ENCODE measurements around the gene RNU1-3.
"Not testable (repeated sequence)": the region's sequence is repeated elsewhere in the genome, so short reads cannot be mapped to it uniquely, and the experiment has no call there.

The RNU1-3 gene

DNA sequence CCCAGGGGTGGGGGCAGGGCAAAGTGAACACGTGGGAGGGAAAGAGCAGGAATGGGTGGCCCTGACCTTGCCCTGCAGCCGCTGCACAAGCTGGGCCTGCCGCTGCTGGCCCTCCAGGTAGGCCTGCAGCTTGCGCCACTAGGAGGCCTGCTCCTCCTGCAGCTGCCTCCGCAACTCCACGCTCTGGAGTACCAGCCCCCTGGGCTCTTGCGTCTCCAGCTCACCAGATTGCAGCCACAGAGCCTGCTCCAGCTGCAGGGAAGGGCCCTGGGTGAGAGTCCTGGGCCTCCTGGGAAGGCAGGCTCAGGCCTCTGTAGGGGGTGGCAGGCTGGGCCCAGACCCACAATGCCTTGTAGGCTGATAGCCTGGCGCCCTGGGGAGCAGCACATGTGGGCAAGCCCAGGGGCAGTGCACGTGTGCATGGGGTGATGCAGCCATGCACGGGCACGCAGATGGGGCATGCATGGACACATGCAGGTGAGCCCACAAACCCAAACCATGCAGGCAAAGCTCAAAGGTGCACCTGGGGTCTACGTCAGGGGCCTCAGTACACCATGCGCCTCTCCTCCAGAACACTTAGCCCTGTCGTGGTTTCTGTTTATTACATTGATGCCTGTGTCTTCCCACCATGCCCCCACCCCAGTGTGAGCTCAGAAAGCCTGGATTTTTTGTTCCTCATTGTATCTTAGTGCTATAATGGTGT lies 9.6 kb downstream of the RNU1-3 start:
- DNase-seq (ENCODE audit: low read depth in 1 of 2, low spot score in 1 of 2): not testable (repeated sequence)

DNA sequence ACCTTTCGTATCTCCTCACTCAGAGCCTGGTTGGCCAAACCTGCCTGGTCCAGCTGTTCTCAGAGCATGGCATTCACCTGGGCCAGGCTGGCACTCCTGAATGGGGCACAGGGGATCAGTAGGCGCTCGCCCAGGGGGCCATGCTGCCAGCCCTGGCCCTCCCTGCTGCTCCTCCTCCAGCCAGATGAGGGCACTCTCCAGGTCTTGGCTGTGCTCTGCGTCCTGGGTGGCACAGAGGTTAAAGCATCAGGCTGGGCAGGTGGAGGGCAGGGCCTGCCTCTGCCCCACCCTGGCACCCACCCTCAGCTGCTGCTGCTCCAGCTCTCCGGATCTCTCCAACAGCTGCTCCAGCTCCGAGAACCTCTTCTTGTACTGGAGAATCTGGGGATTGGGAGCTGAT lies 10.2 kb downstream of the RNU1-3 start:
- DNase-seq (ENCODE audit: low read depth in 1 of 2, low spot score in 1 of 2): not testable (repeated sequence)

DNA sequence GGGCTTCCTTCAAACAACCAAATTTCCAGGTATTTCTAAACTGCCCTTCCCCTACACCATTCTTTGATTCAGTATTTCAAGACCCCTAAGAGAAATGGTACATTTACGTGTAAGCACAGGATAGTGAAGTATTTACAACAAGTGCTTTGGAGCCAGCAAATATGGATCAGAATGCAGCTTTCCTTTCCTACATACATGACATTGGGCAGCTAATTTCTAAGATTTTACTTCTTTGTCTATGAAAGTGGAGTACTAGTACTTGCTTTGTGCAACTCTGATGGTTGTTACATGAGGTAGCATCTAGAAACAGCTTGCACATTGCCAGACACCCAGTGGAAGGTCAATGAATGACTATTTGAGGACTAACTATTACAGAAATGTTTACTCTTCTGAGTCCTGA lies 15.2 kb downstream of the RNU1-3 start:
- DNase-seq (ENCODE audit: low read depth in 1 of 2, low spot score in 1 of 2): not testable (repeated sequence)

DNA sequence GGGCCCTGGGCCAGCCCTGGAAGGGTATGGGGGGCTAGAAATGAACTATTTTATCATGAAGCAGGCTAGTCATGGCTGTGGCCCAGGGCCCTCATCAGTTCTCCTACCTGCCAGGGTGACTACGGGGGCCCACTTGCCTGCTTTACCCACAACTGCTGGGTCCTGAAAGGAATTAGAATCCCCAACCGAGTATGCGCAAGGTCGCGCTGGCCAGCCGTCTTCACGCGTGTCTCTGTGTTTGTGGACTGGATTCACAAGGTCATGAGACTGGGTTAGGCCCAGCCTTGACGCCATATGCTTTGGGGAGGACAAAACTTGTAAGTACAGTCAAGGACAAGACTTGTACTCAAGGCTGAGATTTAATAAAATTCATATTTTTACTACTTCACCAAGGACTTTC lies 16.8 kb downstream of the RNU1-3 start:
- not testable (repeated sequence) for DNase-seq (ENCODE audit: low read depth in 1 of 2, low spot score in 1 of 2)

DNA sequence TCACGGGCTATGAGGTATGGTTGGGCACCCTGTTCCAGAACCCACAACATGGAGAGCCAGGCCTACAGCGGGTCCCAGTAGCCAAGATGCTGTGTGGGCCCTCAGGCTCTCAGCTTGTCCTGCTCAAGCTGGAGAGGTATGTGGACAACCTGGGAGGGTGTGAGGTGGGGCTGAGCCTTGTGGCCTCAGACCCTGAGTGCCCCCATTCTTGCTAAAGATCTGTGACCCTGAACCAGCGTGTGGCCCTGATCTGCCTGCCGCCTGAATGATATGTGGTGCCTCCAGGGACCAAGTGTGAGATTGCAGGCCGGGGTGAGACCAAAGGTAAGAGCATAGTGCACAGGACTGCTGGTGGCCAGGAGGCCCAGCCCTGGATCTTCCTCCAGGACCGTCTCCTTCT lies 17.4 kb downstream of the RNU1-3 start:
- not testable (repeated sequence) for DNase-seq (ENCODE audit: low read depth in 1 of 2, low spot score in 1 of 2)

DNA sequence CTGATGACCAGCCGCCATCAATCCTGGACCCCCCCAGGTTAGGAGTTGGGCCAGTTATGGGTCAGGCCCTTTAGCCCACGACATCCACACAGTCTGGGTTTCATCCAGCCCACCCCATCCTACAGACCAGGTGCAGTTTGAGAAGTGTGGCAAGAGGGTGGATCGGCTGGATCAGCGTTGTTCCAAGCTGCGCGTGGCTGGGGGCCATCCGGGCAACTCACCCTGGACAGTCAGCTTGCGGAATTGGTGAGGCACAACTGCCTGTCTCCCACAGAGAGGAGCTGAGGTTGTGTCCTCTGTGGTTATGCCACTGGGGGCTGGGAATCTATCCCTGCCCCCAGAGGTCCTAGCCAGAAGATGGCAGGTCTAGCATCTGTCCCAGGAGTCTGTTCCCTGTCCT lies 18.0 kb downstream of the RNU1-3 start:
- not testable (repeated sequence) for DNase-seq (ENCODE audit: low read depth in 1 of 2, low spot score in 1 of 2)

DNA sequence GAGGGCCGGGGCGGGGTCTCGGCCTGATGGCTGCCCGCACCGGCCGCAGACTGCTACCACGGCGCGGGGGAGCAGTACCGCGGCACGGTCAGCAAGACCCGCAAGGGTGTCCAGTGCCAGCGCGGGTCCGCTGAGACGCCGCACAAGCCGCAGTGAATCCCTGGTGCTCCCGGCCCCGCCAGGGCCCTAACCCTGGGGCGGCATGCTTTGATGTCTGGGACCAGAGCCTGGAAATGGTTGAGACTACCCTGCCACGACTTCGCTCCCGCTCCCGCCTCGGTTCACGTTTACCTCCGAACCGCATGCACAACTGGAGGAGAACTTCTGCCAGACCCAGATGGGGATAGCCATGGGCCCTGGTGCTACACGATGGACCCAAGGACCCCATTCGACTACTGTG lies 18.5 kb downstream of the RNU1-3 start:
- not testable (repeated sequence) for DNase-seq (ENCODE audit: low read depth in 1 of 2, low spot score in 1 of 2)

DNA sequence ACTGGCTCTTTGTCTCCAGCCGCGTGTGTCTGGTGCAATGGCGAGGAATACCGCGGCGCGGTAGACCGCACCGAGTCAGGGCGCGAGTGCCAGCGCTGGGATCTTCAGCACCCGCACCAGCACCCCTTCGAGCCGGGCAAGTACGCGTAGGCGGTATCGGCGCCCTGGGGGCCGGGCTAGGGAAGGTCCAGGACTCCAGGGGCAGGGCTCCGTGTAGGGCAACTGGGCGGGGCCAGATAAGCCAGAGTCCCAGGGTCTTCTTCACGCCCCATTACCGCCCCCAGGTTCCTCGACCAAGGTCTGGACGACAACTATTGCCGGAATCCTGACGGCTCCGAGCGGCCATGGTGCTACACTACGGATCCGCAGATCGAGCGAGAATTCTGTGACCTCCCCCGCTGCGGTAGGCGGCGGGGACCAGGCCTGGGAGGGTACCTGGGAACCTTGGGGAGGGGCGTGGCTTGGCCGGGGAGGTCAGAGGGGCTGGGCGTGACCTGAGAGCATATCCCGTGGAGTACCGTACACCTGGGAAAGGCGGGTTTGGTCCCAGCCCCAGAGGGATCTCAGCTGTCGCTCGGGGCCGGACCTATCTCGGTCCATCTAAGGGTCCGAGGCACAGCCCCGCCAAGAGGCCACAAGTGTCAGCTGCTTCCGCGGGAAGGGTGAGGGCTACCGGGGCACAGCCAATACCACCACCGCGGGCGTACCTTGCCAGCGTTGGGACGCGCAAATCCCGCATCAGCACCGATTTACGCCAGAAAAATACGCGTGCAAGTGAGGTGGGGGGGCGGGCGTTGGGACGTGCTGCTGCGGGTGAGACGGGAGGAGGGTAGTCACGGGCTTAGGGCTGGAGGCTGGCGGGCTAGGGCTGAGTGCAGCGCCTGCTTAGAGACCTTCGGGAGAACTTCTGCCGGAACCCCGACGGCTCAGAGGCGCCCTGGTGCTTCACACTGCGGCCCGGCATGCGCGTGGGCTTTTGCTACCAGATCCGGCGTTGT lies 19.3 kb downstream of the RNU1-3 start:
- DNase-seq (ENCODE audit: low read depth in 1 of 2, low spot score in 1 of 2): not testable (repeated sequence)

DNA sequence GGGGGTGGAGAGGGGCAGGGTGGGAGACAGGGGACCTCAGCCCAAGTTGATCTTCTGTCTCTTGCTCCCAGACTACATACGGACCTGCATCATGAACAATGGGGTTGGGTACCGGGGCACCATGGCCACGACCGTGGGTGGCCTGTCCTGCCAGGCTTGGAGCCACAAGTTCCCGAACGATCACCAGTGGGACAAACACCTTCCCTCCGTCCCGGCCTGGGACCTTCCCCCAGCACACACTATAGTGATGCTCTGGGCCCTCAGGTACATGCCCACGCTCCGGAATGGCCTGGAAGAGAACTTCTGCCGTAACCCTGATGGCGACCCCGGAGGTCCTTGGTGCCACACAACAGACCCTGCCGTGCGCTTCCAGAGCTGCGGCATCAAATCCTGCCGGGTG lies 20.0 kb downstream of the RNU1-3 start:
- not testable (repeated sequence) for DNase-seq (ENCODE audit: low read depth in 1 of 2, low spot score in 1 of 2)

DNA sequence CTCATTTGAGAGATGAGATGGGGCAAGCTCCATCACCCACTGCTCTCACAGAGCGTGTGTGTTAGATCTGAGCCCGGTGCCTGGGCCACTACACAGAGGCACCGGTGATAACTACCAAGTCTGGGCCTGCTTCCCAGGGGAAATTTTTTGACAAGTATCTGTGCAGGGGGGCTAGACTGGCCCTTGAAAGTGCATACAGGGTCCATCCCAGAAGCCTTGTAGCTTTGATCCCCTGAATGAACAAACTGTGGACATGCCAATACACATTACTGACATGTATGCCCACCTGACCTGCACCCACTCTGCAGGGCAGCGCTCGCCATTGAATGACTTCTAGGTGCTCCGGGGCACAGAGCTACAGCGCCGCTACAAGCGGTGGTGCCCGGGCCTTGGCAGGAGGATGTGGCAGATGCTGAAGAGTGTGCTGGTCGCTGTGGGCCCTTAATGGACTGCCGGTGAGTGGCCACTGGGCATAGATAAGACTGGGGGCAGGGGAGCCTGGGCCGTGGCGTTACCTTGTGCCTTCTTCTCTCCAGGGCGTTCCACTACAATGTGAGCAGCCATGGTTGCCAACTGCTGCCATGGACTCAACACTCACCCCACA lies 20.6 kb downstream of the RNU1-3 start:
- DNase-seq (ENCODE audit: low read depth in 1 of 2, low spot score in 1 of 2): not testable (repeated sequence)

DNA sequence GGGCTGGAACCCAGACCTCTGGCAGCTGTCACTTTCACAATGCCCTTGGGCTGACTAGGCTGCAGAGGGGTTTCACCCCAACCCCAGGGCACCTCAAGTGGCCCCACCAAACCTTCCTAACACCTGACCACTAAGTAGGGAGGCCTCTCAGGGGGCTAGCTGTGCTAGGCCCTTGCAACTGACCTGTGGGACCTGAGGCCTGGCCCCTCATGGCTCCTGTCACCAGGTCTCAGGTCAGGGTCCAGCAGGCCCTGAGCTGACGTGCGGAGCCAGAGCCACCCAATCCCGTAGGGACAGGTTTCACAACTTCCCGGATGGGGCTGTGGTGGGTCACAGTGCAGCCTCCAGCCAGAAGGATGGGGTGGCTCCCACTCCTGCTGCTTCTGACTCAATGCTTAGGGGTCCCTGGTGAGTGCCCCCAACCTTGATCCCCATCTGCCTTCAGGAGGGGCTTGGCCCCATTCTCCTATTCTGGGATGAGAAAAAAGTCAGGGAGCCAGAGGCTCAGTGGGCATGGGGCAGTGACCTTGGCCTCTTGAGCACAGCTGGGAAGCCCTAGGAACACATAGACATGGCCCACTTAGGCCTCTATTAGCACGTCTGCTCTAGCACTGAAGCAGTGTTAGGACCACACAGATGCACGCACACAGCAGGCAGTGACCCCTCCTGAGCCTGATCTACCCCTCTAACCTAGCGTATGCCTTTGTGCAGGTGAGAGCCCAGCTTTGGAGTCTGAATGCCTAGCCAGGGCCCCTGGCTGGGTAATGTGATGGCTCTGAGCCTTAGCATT lies 21.3 kb downstream of the RNU1-3 start:
- not testable (repeated sequence) for DNase-seq (ENCODE audit: low read depth in 1 of 2, low spot score in 1 of 2)

DNA sequence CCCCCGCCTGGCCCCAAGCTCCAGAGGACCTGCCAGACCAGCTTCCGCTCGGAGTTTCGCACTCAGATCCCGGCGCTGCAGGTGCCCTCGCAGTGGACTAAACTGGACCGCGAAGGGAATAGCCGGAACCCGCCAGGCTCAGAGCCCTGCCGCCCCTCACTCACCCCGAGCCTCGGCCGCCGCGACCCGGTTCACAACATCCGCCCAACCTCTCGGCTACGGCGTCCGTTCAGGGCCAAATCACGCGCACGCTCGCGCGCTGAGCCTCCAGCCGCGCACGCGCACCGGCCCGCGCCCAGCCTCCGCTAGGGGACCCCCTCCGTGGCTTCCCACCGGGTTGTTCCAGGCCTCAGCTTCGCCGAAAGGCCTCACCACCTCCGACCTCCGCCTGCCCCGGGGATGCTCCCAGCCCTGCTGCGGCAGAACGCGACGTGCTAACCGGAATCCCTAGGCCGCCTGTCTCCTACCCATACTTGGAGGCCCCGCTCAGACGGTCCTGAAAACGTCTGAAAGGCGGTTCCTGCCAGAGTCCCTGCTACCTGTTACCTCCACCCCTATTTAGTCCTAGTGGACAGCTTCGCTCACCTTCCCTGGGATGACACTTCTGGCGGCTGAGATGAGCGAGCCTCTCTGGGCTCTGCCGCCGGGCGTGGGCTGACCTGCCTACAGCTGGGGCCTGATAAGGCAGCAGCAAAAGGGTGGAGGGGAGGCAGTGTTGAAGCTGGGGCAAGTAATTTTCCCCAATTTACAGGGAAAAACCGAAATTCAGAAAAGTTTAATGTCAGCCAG lies 22.1 kb downstream of the RNU1-3 start:
- DNase-seq (ENCODE audit: low read depth in 1 of 2, low spot score in 1 of 2): peak; percentile 99

DNA sequence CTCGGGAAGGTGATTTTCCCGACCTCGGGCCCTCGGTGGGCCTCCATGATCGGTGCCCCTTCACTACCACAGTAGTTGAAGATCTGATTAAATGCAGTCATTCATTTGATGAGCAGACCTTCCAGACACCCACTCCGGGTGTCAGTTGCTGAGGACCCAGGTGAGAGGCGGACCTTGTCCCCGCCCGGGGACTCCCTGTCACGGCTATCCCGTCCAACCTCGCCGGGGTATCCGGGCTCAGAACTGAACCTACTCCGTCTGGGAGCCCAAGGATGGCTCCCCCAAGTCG lies 22.6 kb downstream of the RNU1-3 start:
- no peak for DNase-seq (ENCODE audit: low read depth in 1 of 2, low spot score in 1 of 2)

DNA sequence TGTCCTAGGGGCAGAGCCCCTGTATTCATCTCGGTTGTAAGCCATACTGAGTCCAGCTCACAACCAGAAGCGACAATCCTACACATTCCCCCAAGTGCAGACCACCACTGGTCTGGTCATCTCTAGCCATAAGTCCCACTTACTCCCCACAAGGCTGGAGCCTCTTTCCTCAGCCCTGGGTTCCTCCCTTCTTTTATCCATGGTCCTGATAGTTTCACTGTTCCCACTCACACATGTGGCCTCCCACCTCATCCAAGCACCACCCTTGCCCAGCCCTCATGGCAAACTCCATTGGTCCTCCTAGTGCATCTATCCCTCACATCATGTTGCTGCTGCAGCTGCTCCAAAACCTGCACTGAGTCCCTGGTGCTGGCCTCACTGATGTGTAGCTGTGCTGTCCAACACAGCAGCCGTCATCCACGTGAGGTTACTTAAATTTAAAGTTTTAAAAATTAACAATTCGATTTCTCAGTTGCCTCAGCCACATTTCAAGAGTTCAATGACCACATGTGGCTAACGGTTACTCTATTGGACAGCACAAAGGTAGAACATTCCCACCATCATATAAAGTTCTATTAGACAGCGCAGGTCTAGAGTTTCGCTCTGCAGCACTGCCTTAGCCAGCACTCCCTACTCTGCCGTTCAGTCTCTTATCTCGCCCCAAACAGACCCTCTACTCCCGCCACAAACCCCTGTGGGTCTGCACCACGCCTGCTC lies 23.1 kb downstream of the RNU1-3 start:
- DNase-seq (ENCODE audit: low read depth in 1 of 2, low spot score in 1 of 2): not testable (repeated sequence)

DNA sequence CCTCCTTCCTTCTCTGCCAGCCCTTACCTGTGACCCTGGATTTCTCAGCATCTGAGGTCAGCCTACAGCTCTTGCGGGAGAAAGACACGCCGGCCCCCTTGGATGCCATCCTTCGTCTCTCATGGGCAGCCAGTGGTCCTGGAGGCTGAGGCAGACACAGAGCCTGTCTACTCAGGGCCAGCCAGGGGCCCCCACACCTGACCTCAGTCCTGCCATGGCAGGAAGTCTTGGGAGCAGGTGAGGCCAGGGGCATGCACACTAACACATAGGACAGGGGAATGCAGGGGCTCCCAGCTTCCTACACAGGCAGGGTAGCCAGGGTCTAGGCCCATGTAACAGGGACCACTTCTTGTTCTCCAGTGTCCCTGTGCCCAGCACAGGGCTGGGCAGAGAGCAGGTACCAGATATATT lies 23.7 kb downstream of the RNU1-3 start:
- DNase-seq (ENCODE audit: low read depth in 1 of 2, low spot score in 1 of 2): not testable (repeated sequence)

DNA sequence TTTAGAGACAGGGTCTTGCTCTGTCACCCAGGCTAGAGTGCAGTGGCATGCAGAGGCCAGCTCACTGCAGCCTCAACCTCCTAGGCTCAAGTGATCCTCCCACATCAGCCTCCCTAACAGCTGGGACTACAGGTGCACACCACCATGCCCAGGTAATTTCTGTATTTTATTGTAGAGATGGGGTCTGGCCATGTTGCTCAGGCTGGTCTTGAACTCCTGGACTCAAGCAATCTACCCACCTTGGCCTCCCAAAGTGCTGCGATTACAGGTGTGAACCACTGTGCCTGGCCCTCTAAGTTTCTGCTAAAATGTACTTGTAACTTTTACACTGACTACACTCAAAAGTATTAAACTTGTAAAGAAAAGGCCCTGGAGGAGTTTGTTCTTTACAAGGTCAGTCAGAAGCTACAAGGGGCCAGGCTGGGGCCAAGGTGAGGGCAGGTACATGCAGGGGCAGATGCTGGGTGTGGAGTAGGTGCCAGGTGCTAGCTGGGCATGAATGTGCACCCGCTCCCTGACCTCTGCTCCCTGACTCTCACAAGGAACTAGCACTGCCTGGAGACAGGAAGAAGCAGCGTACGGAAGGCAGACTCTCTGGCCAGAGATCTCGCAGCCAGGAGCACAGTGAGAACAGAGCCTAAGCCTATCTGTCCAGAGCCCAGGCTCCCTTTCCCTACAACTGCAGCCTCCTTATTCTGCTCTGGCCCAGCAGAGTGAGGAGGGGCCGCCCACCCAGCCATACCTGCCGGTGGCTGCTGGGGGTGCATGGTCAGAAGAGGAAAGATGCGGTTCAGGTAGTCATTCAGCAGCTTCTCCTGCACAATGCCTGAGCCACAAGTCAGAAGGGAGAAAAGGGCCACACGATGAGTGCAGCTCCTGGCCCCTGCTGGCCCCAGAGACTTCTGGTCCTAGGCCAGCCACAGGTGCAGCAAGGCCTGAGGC lies 24.5 kb downstream of the RNU1-3 start:
- DNase-seq (ENCODE audit: low read depth in 1 of 2, low spot score in 1 of 2): not testable (repeated sequence)

DNA sequence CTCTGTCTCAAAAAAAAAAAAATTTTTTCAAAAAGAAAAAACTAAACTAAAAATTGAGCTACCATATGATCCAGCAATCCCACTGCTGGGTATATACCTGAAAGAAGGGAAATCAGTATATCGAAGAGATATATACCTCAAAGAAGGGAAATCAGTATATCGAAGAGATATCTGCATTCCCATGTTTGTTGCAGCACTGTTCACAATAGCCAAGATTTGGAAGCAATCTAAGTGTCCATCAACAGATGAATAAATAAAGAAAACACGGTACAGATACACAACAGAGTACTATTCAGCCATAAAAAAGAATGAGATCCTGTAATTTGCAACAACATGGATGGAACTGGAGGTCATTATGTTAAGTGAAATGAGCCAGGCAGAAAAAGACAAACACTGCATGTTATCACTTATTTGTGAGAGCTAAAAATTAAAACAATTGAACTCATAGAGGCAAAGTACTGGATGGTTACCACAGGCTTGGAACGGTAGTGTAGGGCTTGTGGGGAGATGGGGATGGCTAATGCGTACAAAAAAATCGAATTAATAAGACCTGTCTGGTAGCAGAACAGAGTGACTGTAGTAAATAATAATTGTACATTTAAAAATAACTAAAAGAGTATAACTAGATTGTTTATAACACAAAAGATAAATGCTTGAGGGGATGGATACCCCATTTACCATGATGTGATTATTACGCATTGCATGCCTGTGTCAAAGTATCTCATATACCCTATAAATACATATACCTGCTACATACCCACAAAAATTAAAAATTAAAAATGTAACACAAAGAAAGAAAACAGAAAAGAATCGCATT lies 25.4 kb downstream of the RNU1-3 start:
- DNase-seq (ENCODE audit: low read depth in 1 of 2, low spot score in 1 of 2): not testable (repeated sequence)
